ENCODE measurements around the gene IFNLR1.

The IFNLR1 gene

GRCh38 chr1:24107462-24108138 is 79.5 kb downstream of the IFNLR1 start:
- DNase-seq (ENCODE audit: low spot score), result no peak
- H3K27ac ChIP-seq, result peak overlapping the region in 1 of 2 donors; percentile 23
- no peak for TF ChIP-seq CTCF (IDR thresholded peaks at IDR 0.05)
- no peak overlapping the region for H3K4me3 ChIP-seq

- no peak overlapping the region for H3K27ac ChIP-seq
- TF ChIP-seq CTCF (IDR thresholded peaks at IDR 0.05), result no peak
- no peak for DNase-seq (ENCODE audit: low spot score)
- H3K4me3 ChIP-seq, result no peak overlapping the region
Measured at GRCh38 chr1:24105368-24106160, 81.5 kb downstream of the IFNLR1 start.

GRCh38 chr1:24104854-24105253 is 82.2 kb downstream of the IFNLR1 start:
- no peak for TF ChIP-seq CTCF (IDR thresholded peaks at IDR 0.05)
- Histone ChIP-seq H3K27ac (no peak overlapping the region), H3K4me3 (no peak overlapping the region)
- DNase-seq (ENCODE audit: low spot score), result no peak

All from coronary artery (tissue), 2 donors.